ENCODE measurements around the gene UBE3C.

DNA sequence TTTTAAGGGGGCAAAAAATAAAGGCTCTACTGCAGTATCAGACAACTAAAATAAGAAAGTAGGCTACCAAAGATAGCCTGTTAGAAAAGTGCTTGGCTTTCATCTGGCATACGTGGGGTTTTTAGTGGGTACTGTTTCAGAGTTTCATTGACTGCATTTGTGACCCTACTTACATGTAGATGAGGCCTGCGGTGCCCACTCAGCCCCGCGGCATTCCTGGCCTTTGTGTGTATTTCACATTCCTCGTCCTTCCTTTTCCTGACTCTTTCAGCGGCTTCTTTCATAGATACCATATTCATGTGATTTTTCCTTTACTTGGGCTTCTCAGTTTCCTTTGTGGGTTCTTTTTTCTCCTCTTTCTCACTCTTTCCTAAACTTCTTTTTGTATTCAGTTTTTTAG is 50.7 kb downstream of the UBE3C start:
- TF ChIP-seq, protein P1, sequence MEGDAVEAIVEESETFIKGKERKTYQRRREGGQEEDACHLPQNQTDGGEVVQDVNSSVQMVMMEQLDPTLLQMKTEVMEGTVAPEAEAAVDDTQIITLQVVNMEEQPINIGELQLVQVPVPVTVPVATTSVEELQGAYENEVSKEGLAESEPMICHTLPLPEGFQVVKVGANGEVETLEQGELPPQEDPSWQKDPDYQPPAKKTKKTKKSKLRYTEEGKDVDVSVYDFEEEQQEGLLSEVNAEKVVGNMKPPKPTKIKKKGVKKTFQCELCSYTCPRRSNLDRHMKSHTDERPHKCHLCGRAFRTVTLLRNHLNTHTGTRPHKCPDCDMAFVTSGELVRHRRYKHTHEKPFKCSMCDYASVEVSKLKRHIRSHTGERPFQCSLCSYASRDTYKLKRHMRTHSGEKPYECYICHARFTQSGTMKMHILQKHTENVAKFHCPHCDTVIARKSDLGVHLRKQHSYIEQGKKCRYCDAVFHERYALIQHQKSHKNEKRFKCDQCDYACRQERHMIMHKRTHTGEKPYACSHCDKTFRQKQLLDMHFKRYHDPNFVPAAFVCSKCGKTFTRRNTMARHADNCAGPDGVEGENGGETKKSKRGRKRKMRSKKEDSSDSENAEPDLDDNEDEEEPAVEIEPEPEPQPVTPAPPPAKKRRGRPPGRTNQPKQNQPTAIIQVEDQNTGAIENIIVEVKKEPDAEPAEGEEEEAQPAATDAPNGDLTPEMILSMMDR (IDR thresholded peaks at IDR 0.05; ENCODE audit: low read length) = no peak
- no peak for TF ChIP-seq EZH2phosphoT487 (IDR thresholded peaks at IDR 0.05; ENCODE audit: low read length)

Data from MM.1S (cell line).